ENCODE results near the gene MAGI3.
"Not testable (repeated sequence)": the region's sequence is repeated elsewhere in the genome, so short reads cannot be mapped to it uniquely, and the experiment has no call there.

Gene MAGI3

DNA sequence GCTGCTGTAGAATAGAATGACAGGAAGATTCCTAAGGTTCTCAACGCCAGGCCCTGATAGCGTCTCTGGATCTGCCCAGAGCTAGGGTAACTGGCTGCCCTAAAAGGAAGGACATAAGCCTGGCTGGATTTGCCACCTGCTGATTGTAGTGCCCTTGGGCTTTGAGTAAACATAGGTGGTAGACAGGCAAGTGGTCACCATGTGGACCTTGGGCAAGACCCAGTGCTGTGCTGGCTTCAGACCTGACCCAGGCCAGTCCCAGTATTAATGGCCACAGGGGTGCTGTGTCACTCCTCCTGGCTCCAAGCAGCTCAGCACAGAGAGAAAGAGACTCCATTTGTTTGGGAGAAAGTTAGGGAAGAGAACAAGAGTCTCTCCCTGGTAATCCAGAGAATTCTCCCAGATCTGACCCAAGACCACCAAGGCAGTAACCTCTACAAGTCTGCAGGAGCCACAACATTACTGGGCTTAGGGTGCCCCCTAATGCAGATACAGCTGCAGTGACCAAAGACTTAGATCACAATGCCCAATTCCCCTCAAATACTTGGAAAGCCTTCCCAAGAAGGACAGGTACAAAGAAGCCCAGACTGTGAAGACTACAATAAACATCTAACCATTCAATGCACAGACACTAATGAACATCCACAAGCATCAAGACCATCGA is 324.4 kb downstream of the MAGI3 start:
- Histone ChIP-seq H3K9ac (ENCODE audit: low read length) (no peak overlapping the region), H3K9me3 (ENCODE audit: insufficient read depth, low read length) (no peaks in the 10 kb centered on the region), H3K79me2 (ENCODE audit: low read length) (no peaks in the 10 kb centered on the region), H3K4me1 (ENCODE audit: low read length) (no peaks in the 10 kb centered on the region), H3K36me3 (replicated peaks; ENCODE audit: low read depth, low read length) (peaks cover 2% of the 10 kb centered on the region), H4K20me1 (ENCODE audit: insufficient read depth, low read length) (no peaks in the 10 kb centered on the region), H2AFZ (ENCODE audit: low read depth, low read length) (no peak overlapping the region), H3K4me3 (ENCODE audit: low read length) (no peak overlapping the region), H3K27me3 (ENCODE audit: low read depth, low read length) (no peaks in the 10 kb centered on the region), H3K27ac (ENCODE audit: low read length) (no peak overlapping the region), H3K4me2 (ENCODE audit: low read length) (no peak overlapping the region)
- TF ChIP-seq EZH2phosphoT487 (IDR thresholded peaks at IDR 0.05; ENCODE audit: low read depth): no peak

DNA sequence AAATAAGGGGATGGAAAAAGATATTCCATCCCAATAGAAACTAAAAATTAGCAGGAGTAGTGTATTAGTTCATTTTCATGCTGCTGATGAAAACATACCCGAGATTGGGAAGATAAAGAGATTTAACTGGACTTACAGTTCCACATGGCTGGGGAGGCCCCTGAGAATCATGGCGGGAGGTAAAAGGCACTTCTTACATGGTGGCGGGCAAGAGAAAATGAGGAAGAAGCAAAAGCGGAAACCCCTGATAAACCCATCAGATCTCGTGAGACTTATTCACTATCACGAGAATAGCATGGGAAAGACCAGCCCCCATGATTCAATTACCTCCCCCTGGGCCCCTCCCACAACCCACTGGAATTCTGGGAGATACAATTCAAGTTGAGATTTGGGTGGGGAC is 327.2 kb downstream of the MAGI3 start:
- not testable (repeated sequence) for H2AFZ ChIP-seq (ENCODE audit: low read depth, low read length); H3K79me2 ChIP-seq (ENCODE audit: low read length); H3K27me3 ChIP-seq (ENCODE audit: low read depth, low read length); H3K27ac ChIP-seq (ENCODE audit: low read length); H3K36me3 ChIP-seq (replicated peaks; ENCODE audit: low read depth, low read length); H3K9ac ChIP-seq (ENCODE audit: low read length); H3K4me1 ChIP-seq (ENCODE audit: low read length); H4K20me1 ChIP-seq (ENCODE audit: insufficient read depth, low read length); H3K4me3 ChIP-seq (ENCODE audit: low read length); H3K9me3 ChIP-seq (ENCODE audit: insufficient read depth, low read length); H3K4me2 ChIP-seq (ENCODE audit: low read length)

DNA sequence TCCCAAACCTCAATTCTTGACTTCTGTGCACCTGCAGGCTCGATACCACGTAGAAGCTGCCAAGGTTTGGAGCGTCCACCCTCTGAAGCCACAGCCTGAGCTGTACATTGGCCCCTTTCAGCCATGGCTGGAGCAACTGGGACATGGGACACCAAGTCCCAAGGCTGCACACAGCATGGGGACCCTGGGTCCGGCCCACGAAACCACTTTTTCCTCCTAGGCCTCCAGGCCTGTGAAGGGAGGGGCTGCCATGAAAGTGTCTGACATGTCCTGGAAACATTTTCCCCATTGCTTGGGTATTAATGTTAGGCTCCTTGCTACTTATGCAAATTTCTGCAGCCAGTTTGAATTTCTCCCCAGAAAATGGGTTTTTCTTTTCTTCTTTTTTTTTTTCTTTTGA is 328.3 kb downstream of the MAGI3 start:
- H3K4me1 ChIP-seq (ENCODE audit: low read length); H3K4me2 ChIP-seq (ENCODE audit: low read length); H3K79me2 ChIP-seq (ENCODE audit: low read length); H3K4me3 ChIP-seq (ENCODE audit: low read length); H4K20me1 ChIP-seq (ENCODE audit: insufficient read depth, low read length); H2AFZ ChIP-seq (ENCODE audit: low read depth, low read length); H3K36me3 ChIP-seq (replicated peaks; ENCODE audit: low read depth, low read length); H3K9me3 ChIP-seq (ENCODE audit: insufficient read depth, low read length); H3K27me3 ChIP-seq (ENCODE audit: low read depth, low read length); H3K9ac ChIP-seq (ENCODE audit: low read length); H3K27ac ChIP-seq (ENCODE audit: low read length): not testable (repeated sequence)

DNA sequence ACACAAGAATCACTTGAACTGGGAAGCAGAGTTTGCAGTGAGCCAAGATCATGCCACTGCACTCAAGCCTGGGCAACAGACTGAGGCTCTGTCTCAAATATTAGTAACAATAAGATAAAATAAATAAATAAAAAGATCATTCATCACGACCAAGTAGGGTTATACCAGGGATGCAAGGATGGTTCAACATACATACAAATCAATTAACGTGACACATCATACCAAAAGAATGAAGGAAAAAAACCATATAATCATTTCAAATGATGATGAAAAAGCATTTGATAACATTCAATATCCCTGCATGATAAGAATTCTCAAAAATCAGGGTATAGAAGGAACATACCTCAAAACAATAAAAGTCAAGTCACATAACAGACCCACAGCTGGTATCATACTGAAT is 330.7 kb downstream of the MAGI3 start:
- Histone ChIP-seq H3K36me3 (replicated peaks; ENCODE audit: low read depth, low read length) (no peaks in the 10 kb centered on the region), H3K4me2 (ENCODE audit: low read length) (no peak overlapping the region)

GRCh38 chr1:113732802-113733201 is 342.5 kb downstream of the MAGI3 start:
- H3K4me1 ChIP-seq (ENCODE audit: low read length): no peaks in the 10 kb centered on the region

More for the DNA sequence above, 330.7 kb downstream of the MAGI3 start:
- Histone ChIP-seq H3K9me3 (ENCODE audit: insufficient read depth, low read length) (no peaks in the 10 kb centered on the region), H3K27me3 (ENCODE audit: low read depth, low read length) (no peaks in the 10 kb centered on the region), H3K79me2 (ENCODE audit: low read length) (no peaks in the 10 kb centered on the region), H2AFZ (ENCODE audit: low read depth, low read length) (no peak overlapping the region), H3K27ac (ENCODE audit: low read length) (no peak overlapping the region), H3K9ac (ENCODE audit: low read length) (no peak overlapping the region), H3K4me1 (ENCODE audit: low read length) (no peaks in the 10 kb centered on the region), H4K20me1 (ENCODE audit: insufficient read depth, low read length) (no peaks in the 10 kb centered on the region), H3K4me3 (ENCODE audit: low read length) (no peak overlapping the region)
- no peak for TF ChIP-seq EZH2phosphoT487 (IDR thresholded peaks at IDR 0.05; ENCODE audit: low read depth)
- no peak for TF ChIP-seq CTCF (IDR thresholded peaks at IDR 0.05; ENCODE audit: low read depth, low read length)

More at GRCh38 chr1:113732802-113733201, 342.5 kb downstream of the MAGI3 start:
- H3K27ac ChIP-seq (ENCODE audit: low read length): no peak overlapping the region
- no peak for TF ChIP-seq EZH2phosphoT487 (IDR thresholded peaks at IDR 0.05; ENCODE audit: low read depth)
- no peak for TF ChIP-seq CTCF (IDR thresholded peaks at IDR 0.05; ENCODE audit: low read depth, low read length)
- H3K27me3 ChIP-seq (ENCODE audit: low read depth, low read length): no peaks in the 10 kb centered on the region
- H3K9me3 ChIP-seq (ENCODE audit: insufficient read depth, low read length): no peaks in the 10 kb centered on the region
- no peak overlapping the region for H3K9ac ChIP-seq (ENCODE audit: low read length)
- no peak overlapping the region for H2AFZ ChIP-seq (ENCODE audit: low read depth, low read length)
- H3K79me2 ChIP-seq (ENCODE audit: low read length): no peaks in the 10 kb centered on the region
- no peaks in the 10 kb centered on the region for H4K20me1 ChIP-seq (ENCODE audit: insufficient read depth, low read length)
- H3K4me3 ChIP-seq (ENCODE audit: low read length): no peak overlapping the region
- no peaks in the 10 kb centered on the region for H3K36me3 ChIP-seq (replicated peaks; ENCODE audit: low read depth, low read length)
- H3K4me2 ChIP-seq (ENCODE audit: low read length): no peak overlapping the region

All from OCI-LY3 (cell line).